Pancreas (tissue), 10 donors: ENCODE data around the gene VWA7. TPM values are rescaled to one million over a fixed set of nuclear protein-coding genes. Genes with fewer than 3 reads are reported as not detected.

Experiments used
- ATAC-seq, 4 donors: fragments of 200-7000 bp; cut with Tn5 transposase; one replicate each; pipeline versions ENCODE4 v1.8.0 to v1.9.1; 2020; ENCODE audit warnings: mild to moderate bottlenecking in 4 of 4, moderate library complexity in 4 of 4
- DNase-seq, 6 donors: peaks; one replicate each; pipeline ENCODE4 v3.0.0-alpha.2; 2020
- FAIRE-seq: peaks from 2 replicates; lab custom pipeline; 2012; peaks lifted over from hg19 to GRCh38; lab: Jason Lieb, UNC
- H3K27ac ChIP-seq, 4 donors: fragments of 200-600 bp; sonication (generic); 1 replicate in 3 of 4; 2 replicates in 1 of 4; pipeline versions ENCODE4 v1.5.0 to v1.8.0; 2020
- H3K27me3 ChIP-seq, 4 donors: fragments of 200-600 bp; one replicate each; pipeline ENCODE4 v1.8.0; 2021
- H3K36me3 ChIP-seq, 3 donors: fragments of 200-600 bp; sonication (generic) in 1 of 3; one replicate each; pipeline versions ENCODE4 v1.5.0 to v1.8.0; 2020 to 2021
- H3K4me1 ChIP-seq, 3 donors: fragments of 200-600 bp; one replicate each; pipeline ENCODE4 v1.8.0; 2021
- H3K4me3 ChIP-seq, 4 donors: fragments of 200-600 bp; sonication (generic) in 2 of 4; one replicate each; pipeline versions ENCODE4 v1.5.0 to v1.8.0; 2020 to 2021
- H3K9me3 ChIP-seq, 4 donors: fragments of 200-600 bp; one replicate each; pipeline ENCODE4 v1.8.0; 2021
- CTCF ChIP-seq, 4 donors: fragments of 200-600 bp; sonication (generic) in 3 of 4; IDR thresholded peaks; one replicate each; pipeline versions ENCODE4 v1.5.0 to v1.8.0; 2021; ENCODE audit warnings: antibody characterized with exemption in 4 of 4
- WGBS, 2 donors: extraction: QIAGEN DNeasy Blood & Tissue Kit; methylation state at CpG; one replicate each; pipeline ENCODE4 v1.1.7; 2013; 5-methylcytosine and 5-hydroxymethylcytosine counted together
- intact Hi-C, 3 donors: fragments of 100-400 bp; cut with DNase I; formaldehyde crosslinking; loops; one replicate each; pipeline versions ENCODE4 v1.11.1 to v1.14.2; 2022
- polyA plus RNA-seq, 2 donors: library from polyadenylated mRNA; stranded (reverse); fragments of 200-250 nt; gene quantifications; one replicate each; pipeline ENCODE4 v1.2.3, GENCODE V29; 2013
- total RNA-seq, 6 donors: library from RNA; stranded (reverse); fragmentation: NEBNext Ultra II Directional in 4 of 6; extraction: Animal tissue kit (Norgen Biotek cat#: 25700) in 4 of 6; gene quantifications; one replicate each; pipeline versions ENCODE4 v1.2.1 to v1.2.4, GENCODE V29; 2021 to 2023
- donor health status: healthy with polysubstance abuse.
- donor health status: DM: no; HTN: no; CAD: no; lungs with moderate emphysema.
- donor health status: DM: no; HTN: no; CAD: no.
- donor health status: control.
- donor health status: control.
- donor health status: Bipolar disorder and iron deficiency.
- donor health status: DM: yes; HTN: yes; CAD: no.
- donor health status: DM: no; HTN: no; CAD: no.
- donor health status: DM: no; HTN: no; CAD: no.
- donor health status: DM: yes; HTN: yes; CAD: no.

VWA7 gene
- total and polyA plus RNA-seq, 8 donors = 2.9 to 11.9 (median 4.8) TPM

- DNase-seq = no peak
- intact Hi-C loops = no loop called here
- no peak for TF ChIP-seq CTCF (IDR thresholded peaks at IDR 0.05)
- 49 to 50% methylated on average over 7 of the region's 7 CpGs for WGBS, 2 donors
- no peak for FAIRE-seq
- H3K9me3 ChIP-seq = no peaks in the 10 kb centered on the region
- no peaks in the 10 kb centered on the region for H3K27me3 ChIP-seq
- peaks cover 0 to 11% (median 10%) of the 10 kb centered on the region in 3 donors for H3K36me3 ChIP-seq
- H3K4me3 ChIP-seq = peak overlapping the region in 1 of 4 donors; percentile 62
- H3K27ac ChIP-seq = peak overlapping the region; percentile 58 to 92 (median 86)
- ATAC-seq = no peak
- H3K4me1 ChIP-seq = peaks cover 22 to 33% (median 30%) of the 10 kb centered on the region in 3 donors
These were observed 39.7 kb downstream of the VWA7 start for GRCh38 chr6:31737315-31737990.

GRCh38 chr6:31736768-31737314 lies 40.3 kb downstream of the VWA7 start:
- WGBS, 2 donors = 37 to 44% methylated on average over 10 of the region's 10 CpGs
- H3K36me3 ChIP-seq = peaks cover 0 to 17% (median 15%) of the 10 kb centered on the region in 3 donors
- TF ChIP-seq CTCF (IDR thresholded peaks at IDR 0.05) = no peak
- H3K9me3 ChIP-seq = no peaks in the 10 kb centered on the region
- DNase-seq = peak in 1 of 6 donors; percentile 45
- peak overlapping the region in 2 of 4 donors; percentile 62 to 69 for H3K4me3 ChIP-seq
- no peak for FAIRE-seq
- no peaks in the 10 kb centered on the region for H3K27me3 ChIP-seq
- peak overlapping the region; percentile 70 to 92 (median 82) for H3K27ac ChIP-seq
- no peak for ATAC-seq
- intact Hi-C loops = no loop called here
- peaks cover 22 to 33% (median 30%) of the 10 kb centered on the region in 3 donors for H3K4me1 ChIP-seq

GRCh38 chr6:31736021-31736767 lies 40.9 kb downstream of the VWA7 start, which contains the start of gene CLIC1:
CLIC1 (minus strand) TSS chr6:31736530; CDS start chr6:31736300, 230 bp downstream.
- ATAC-seq (peak; percentile 62 to 68 (median 66)), DNase-seq (peak; percentile 77 to 92 (median 87)), FAIRE-seq (no peak)
- TF ChIP-seq CTCF (IDR thresholded peaks at IDR 0.05) = no peak
- H3K36me3 ChIP-seq = peaks cover 0 to 21% (median 17%) of the 10 kb centered on the region in 3 donors
- no peaks in the 10 kb centered on the region for H3K9me3 ChIP-seq
- peak within 1 kb of the TSS; percentile 76 to 92 (median 86) for H3K27ac ChIP-seq
- peaks cover 22 to 33% (median 30%) of the 10 kb centered on the region in 3 donors for H3K4me1 ChIP-seq
- H3K4me3 ChIP-seq = peak within 1 kb of the TSS; percentile 34 to 69 (median 52)
- 0 to 1% methylated on average over 23 to 24 of the region's 24 CpGs for WGBS, 2 donors
- no peaks in the 10 kb centered on the region for H3K27me3 ChIP-seq
- intact Hi-C loops = no loop called here

- Histone ChIP-seq H3K27me3 (no peaks in the 10 kb centered on the region), H3K4me1 (peaks cover 22 to 33% (median 26%) of the 10 kb centered on the region in 3 donors), H3K9me3 (no peaks in the 10 kb centered on the region), H3K27ac (peak overlapping the region in 3 of 4 donors; percentile 33 to 89 (median 71)), H3K4me3 (peak overlapping the region; percentile 16 to 69 (median 39)), H3K36me3 (peaks cover 0 to 21% (median 17%) of the 10 kb centered on the region in 3 donors)
- DNase-seq (no peak), FAIRE-seq (no peak), ATAC-seq (peak in 1 of 4 donors; percentile 6)
- no peak for TF ChIP-seq CTCF (IDR thresholded peaks at IDR 0.05)
- 24 to 28% methylated on average over 17 to 18 of the region's 18 CpGs for WGBS, 2 donors
- intact Hi-C loops = no loop called here
These were observed 42.2 kb downstream of the VWA7 start for GRCh38 chr6:31734821-31735406.
